HEK293 (cell line): ENCODE data around the gene MARK2.
A peak's percentile ranks its signal among the peaks of the same experiment; 100 is the strongest.

Experiments
- CTCF ChIA-PET: fragments of 350-600 bp; formaldehyde crosslinking; extraction: SDS; loops from one replicate; lab custom pipeline; 2021; ENCODE audit warnings: antibody characterized with exemption; lab: Yijun Ruan, JAX
- POLR2A ChIA-PET: fragments of 300-600 bp; formaldehyde crosslinking; extraction: SDS; loops from one replicate; lab custom pipeline; 2020; ENCODE audit warnings: antibody characterized with exemption, inconsistent platforms; lab: Yijun Ruan, JAX
- H3K27ac ChIP-seq: fragments of 200-500 bp; sonication (Bioruptor generic); 2 replicates; pipeline ENCODE4 v1.5.1; 2014; ENCODE audit warnings: low read depth, low read length, control low read depth, inconsistent platforms; ENCODE audit errors: extremely low read depth
- H3K36me3 ChIP-seq, 2 experiments: fragments of 200-500 bp in 1 of 2; sonication (Bioruptor generic) in 1 of 2; 1 replicate in 1 of 2; 2 replicates in 1 of 2; pipeline ENCODE4 v1.5.1; 2014 to 2017; ENCODE audit warnings: inconsistent platforms in 2 of 2, low read length in 2 of 2; ENCODE audit not compliant: control insufficient read depth in 2 of 2, insufficient read depth in 1 of 2
- H3K4me1 ChIP-seq: fragments of 200-500 bp; sonication (Bioruptor generic); 2 replicates; pipeline ENCODE4 v1.5.1; 2014; ENCODE audit warnings: mild to moderate bottlenecking, low read length, inconsistent platforms; ENCODE audit not compliant: control insufficient read depth, insufficient read depth
- H3K4me3 ChIP-seq: 2 replicates; pipeline ENCODE4 v1.5.1; 2011; ENCODE audit warnings: low read depth, mild to moderate bottlenecking, control low read depth, low read length, moderate library complexity
- H3K9me3 ChIP-seq: fragments of 200-500 bp; sonication (Bioruptor generic); 2 replicates; pipeline ENCODE4 v1.5.1; 2014; ENCODE audit warnings: low read depth, low read length, inconsistent platforms; ENCODE audit not compliant: control insufficient read depth, insufficient read depth
- FEZF1 ChIP-seq: fragments of 450-650 bp; formaldehyde crosslinking; IDR thresholded peaks from 2 replicates; pipeline ENCODE4 v1.5.1; 2016; ENCODE audit warnings: missing biosample characterization, missing genetic modification characterization
- GLI2 ChIP-seq: fragments of 450-650 bp; formaldehyde crosslinking; IDR thresholded peaks from 2 replicates; pipeline ENCODE4; 2017; ENCODE audit warnings: missing biosample characterization, missing genetic modification characterization, low read depth, borderline replicate concordance
- HIC1 ChIP-seq: fragments of 450-650 bp; formaldehyde crosslinking; IDR thresholded peaks from 2 replicates; pipeline ENCODE4 v1.5.1; 2016; ENCODE audit warnings: missing biosample characterization, missing genetic modification characterization
- KLF9 ChIP-seq: fragments of 450-650 bp; formaldehyde crosslinking; IDR thresholded peaks from 2 replicates; pipeline ENCODE4 v1.5.1; 2016; ENCODE audit warnings: missing biosample characterization, missing genetic modification characterization, low read depth
- PATZ1 ChIP-seq: fragments of 450-650 bp; formaldehyde crosslinking; IDR thresholded peaks from 2 replicates; pipeline ENCODE4 v1.5.1; 2016; ENCODE audit warnings: missing biosample characterization, missing genetic modification characterization
- PRDM2 ChIP-seq: fragments of 450-650 bp; formaldehyde crosslinking; IDR thresholded peaks from 2 replicates; pipeline ENCODE4 v1.5.1; 2016; ENCODE audit warnings: missing biosample characterization, missing genetic modification characterization, borderline replicate concordance
- ZBTB44 ChIP-seq: fragments of 450-650 bp; IDR thresholded peaks from 2 replicates; pipeline ENCODE4 v1.5.1; 2018; ENCODE audit warnings: missing biosample characterization, mild to moderate bottlenecking, missing genetic modification characterization
- ZIC2 ChIP-seq: fragments of 450-650 bp; formaldehyde crosslinking; IDR thresholded peaks from 2 replicates; pipeline ENCODE4 v1.5.1; 2016; ENCODE audit warnings: missing biosample characterization, missing genetic modification characterization
- ZNF140 ChIP-seq: fragments of 450-650 bp; formaldehyde crosslinking; IDR thresholded peaks from 2 replicates; pipeline ENCODE4 v1.5.1; 2016; ENCODE audit warnings: missing biosample characterization, missing genetic modification characterization
- ZNF223 ChIP-seq: fragments of 450-650 bp; formaldehyde crosslinking; IDR thresholded peaks from 2 replicates; pipeline ENCODE4 v1.5.1; 2016; ENCODE audit warnings: missing biosample characterization, missing genetic modification characterization
- ZNF292 ChIP-seq: fragments of 450-650 bp; formaldehyde crosslinking; IDR thresholded peaks from 2 replicates; pipeline ENCODE4 v1.5.1; 2016; ENCODE audit warnings: low read depth, missing biosample characterization, missing genetic modification characterization, borderline replicate concordance
- ZNF341 ChIP-seq: fragments of 450-650 bp; formaldehyde crosslinking; IDR thresholded peaks from 2 replicates; pipeline ENCODE4; 2016; ENCODE audit warnings: low read depth, missing biosample characterization, missing genetic modification characterization
- ZNF416 ChIP-seq: fragments of 450-650 bp; formaldehyde crosslinking; IDR thresholded peaks from 2 replicates; pipeline ENCODE4 v1.5.1; 2016; ENCODE audit warnings: missing biosample characterization, missing genetic modification characterization
- ZNF600 ChIP-seq: fragments of 450-650 bp; formaldehyde crosslinking; IDR thresholded peaks from 2 replicates; pipeline ENCODE4 v1.5.1; 2016; ENCODE audit warnings: missing biosample characterization, missing genetic modification characterization
- ZNF664 ChIP-seq: fragments of 450-650 bp; formaldehyde crosslinking; IDR thresholded peaks from 2 replicates; pipeline ENCODE4 v1.5.1; 2016; ENCODE audit warnings: missing biosample characterization, missing genetic modification characterization
- ZNF701 ChIP-seq: fragments of 450-650 bp; formaldehyde crosslinking; IDR thresholded peaks from 2 replicates; pipeline ENCODE4 v1.5.1; 2016; ENCODE audit warnings: missing biosample characterization, missing genetic modification characterization
- ZXDB ChIP-seq: fragments of 450-650 bp; formaldehyde crosslinking; IDR thresholded peaks from 2 replicates; pipeline ENCODE4 v1.5.1; 2016; ENCODE audit warnings: missing biosample characterization, missing genetic modification characterization

The MARK2 gene

GRCh38 chr11:63923319-63923718, 84.4 kb downstream of the MARK2 start (continued):
- TF ChIP-seq ZXDB (no peak), KLF9 (tag by site-specific recombination) (no peak), ZNF600 (tag by site-specific recombination) (no peak), PATZ1 (no peak)

- H3K36me3 ChIP-seq = no peaks in the 10 kb centered on the region
- H3K4me1 ChIP-seq = no peaks in the 10 kb centered on the region
- no peak overlapping the region for H3K27ac ChIP-seq
- no peak for TF ChIP-seq ZNF341 (tag by site-specific recombination)
- no peak for TF ChIP-seq ZNF140 (tag by site-specific recombination)
- TF ChIP-seq ZNF223 (tag by site-specific recombination) = no peak
- no peak for TF ChIP-seq ZNF416 (tag by site-specific recombination)
- TF ChIP-seq ZNF292 (tag by site-specific recombination) = no peak
- no peak for TF ChIP-seq GLI2 (tag by site-specific recombination)
- no peak for TF ChIP-seq HIC1 (tag by site-specific recombination)
- TF ChIP-seq FEZF1 (tag by site-specific recombination) = no peak
- ChIA-PET POLR2A (no interaction called here), CTCF (interaction anchor here (0.7 to 1.7 kb wide), 4 partner anchors 9 to 57 kb away, joined by 3 to 9 read pairs (median 4); no protein-coding TSS in a partner anchor)
- no peaks in the 10 kb centered on the region for H3K9me3 ChIP-seq
- H3K4me3 ChIP-seq = no peak overlapping the region
Measured at GRCh38 chr11:63929616-63930015, 90.7 kb downstream of the MARK2 start.

GRCh38 chr11:63931045-63931444, 92.1 kb downstream of the MARK2 start:
- POLR2A ChIA-PET = no interaction called here
- Histone ChIP-seq H3K4me1 (no peaks in the 10 kb centered on the region), H3K27ac (no peak overlapping the region), H3K4me3 (no peak overlapping the region)
- no peak for TF ChIP-seq ZBTB44 (tag by site-specific recombination)
- no peak for TF ChIP-seq PRDM2 (tag by site-specific recombination)
- no peak for TF ChIP-seq ZNF664 (tag by site-specific recombination)
- TF ChIP-seq ZNF341 (tag by site-specific recombination) = peak; percentile 46
- TF ChIP-seq ZIC2 (tag by site-specific recombination) = peak; percentile 54
- no peak for TF ChIP-seq ZNF701 (tag by site-specific recombination)
- TF ChIP-seq, all 188 proteins: peak for 2
- CTCF ChIA-PET = interaction anchor here (0.8 kb wide), 1 partner anchor 93 kb away, joined by 3 read pairs; no protein-coding TSS in a partner anchor
- no peaks in the 10 kb centered on the region for H3K9me3 ChIP-seq
- no peaks in the 10 kb centered on the region for H3K36me3 ChIP-seq
